ENCODE data around the gene THAP4. TPM values are rescaled to one million over a fixed set of nuclear protein-coding genes. Genes with fewer than 3 reads are reported as not detected.

The THAP4 gene
- polyA plus RNA-seq, 3 donors, result 15.1 to 25.9 (median 16.3) TPM

DNA sequence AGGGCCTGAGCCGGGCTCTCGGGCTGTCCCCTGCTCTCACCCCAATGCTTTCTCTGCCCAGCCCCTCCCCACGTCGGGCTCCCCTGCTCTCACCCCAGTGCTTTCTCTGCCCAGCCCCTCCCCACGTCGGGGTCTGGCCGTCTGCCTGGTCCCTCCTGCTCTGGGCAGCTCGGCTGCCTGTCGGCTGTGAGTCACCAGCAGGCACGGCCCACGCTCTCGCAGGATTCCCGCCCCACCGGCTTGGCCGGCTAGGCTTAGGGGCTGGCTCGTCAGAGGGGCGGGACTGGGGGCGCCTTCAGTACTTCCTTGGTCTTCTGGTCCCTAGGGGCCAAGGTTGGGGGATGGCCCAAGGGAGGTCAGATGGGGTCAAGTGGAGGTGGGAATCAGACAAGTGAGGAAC, 75.1 kb downstream of the THAP4 start:
- Mint-ChIP-seq H3K9me3 (peaks cover 7 to 19% (median 15%) of the 10 kb centered on the region in 7 donors), H3K27me3 (ENCODE audit: low read depth in 3 of 3) (peaks cover 26 to 40% (median 37%) of the 10 kb centered on the region in 3 donors), H3K4me3 (no peak overlapping the region), H3K27ac (no peak overlapping the region), H3K36me3 (peaks cover 0 to 9% of the 10 kb centered on the region in 2 donors), H3K4me1 (peaks cover 3% of the 10 kb centered on the region)
- H3K27ac ChIP-seq (ENCODE audit: low read depth in 1 of 2, low read length in 2 of 2), result no peak overlapping the region
- no peaks in the 10 kb centered on the region for H3K36me3 ChIP-seq (replicated peaks in 1 of 2; ENCODE audit: control insufficient read depth in 1 of 2, insufficient read depth in 2 of 2, low read length in 2 of 2)
- H3K4me1 ChIP-seq (ENCODE audit: control insufficient read depth in 1 of 2, insufficient read depth in 2 of 2, low read length in 2 of 2), result peaks cover 0 to 13% of the 10 kb centered on the region in 2 donors
- no peaks in the 10 kb centered on the region for H4K20me1 ChIP-seq (ENCODE audit: insufficient read depth, low read length)
- intact Hi-C loops (cut with micrococcal nuclease), result no loop called here
- H3K4me2 ChIP-seq (replicated peaks; ENCODE audit: extremely low read depth, low read length, poor library complexity, severe bottlenecking), result no peak overlapping the region
- H3K79me2 ChIP-seq (ENCODE audit: insufficient read depth, low read length), result no peaks in the 10 kb centered on the region
- TF ChIP-seq CTCF (IDR thresholded peaks at IDR 0.05), result no peak
- no peak overlapping the region for H3K9ac ChIP-seq (ENCODE audit: insufficient read depth, low read length, poor library complexity, severe bottlenecking)
- 86% methylated on average over 18 of the region's 18 CpGs for WGBS (ENCODE audit: insufficient coverage)
- no peak overlapping the region for H2AFZ ChIP-seq (ENCODE audit: insufficient read depth, low read depth, low read length, poor library complexity, severe bottlenecking)
- peaks cover 6 to 17% of the 10 kb centered on the region in 2 donors for H3K9me3 ChIP-seq (replicated peaks in 1 of 2; ENCODE audit: control insufficient read depth in 1 of 2, insufficient read depth in 1 of 2, low read length in 2 of 2)
- peaks cover 14 to 31% of the 10 kb centered on the region in 2 donors for H3K27me3 ChIP-seq (ENCODE audit: control insufficient read depth in 2 of 2, insufficient read depth in 2 of 2, low read length in 2 of 2)
- no peak overlapping the region for H3K4me3 ChIP-seq (replicated peaks in 1 of 3; ENCODE audit: low read depth in 2 of 3, low read length in 3 of 3)
- no peak for DNase-seq

- no peak for TF ChIP-seq CTCF (IDR thresholded peaks at IDR 0.05)
- H3K27me3 ChIP-seq (ENCODE audit: control insufficient read depth in 2 of 2, insufficient read depth in 2 of 2, low read length in 2 of 2), result peaks cover 17 to 38% of the 10 kb centered on the region in 2 donors
- H3K4me1 Mint-ChIP-seq, result peaks cover 3% of the 10 kb centered on the region
- H3K9me3 Mint-ChIP-seq, result peaks cover 10 to 28% (median 23%) of the 10 kb centered on the region in 7 donors
- no peak for DNase-seq
- peaks cover 0 to 13% of the 10 kb centered on the region in 2 donors for H3K4me1 ChIP-seq (ENCODE audit: control insufficient read depth in 1 of 2, insufficient read depth in 2 of 2, low read length in 2 of 2)
- no peak overlapping the region for H3K4me2 ChIP-seq (replicated peaks; ENCODE audit: extremely low read depth, low read length, poor library complexity, severe bottlenecking)
- H4K20me1 ChIP-seq (ENCODE audit: insufficient read depth, low read length), result no peaks in the 10 kb centered on the region
- intact Hi-C loops (cut with micrococcal nuclease), result no loop called here
- no peaks in the 10 kb centered on the region for H3K36me3 ChIP-seq (replicated peaks in 1 of 2; ENCODE audit: control insufficient read depth in 1 of 2, insufficient read depth in 2 of 2, low read length in 2 of 2)
- WGBS (ENCODE audit: insufficient coverage), result 86% methylated on average over 13 of the region's 19 CpGs
- H2AFZ ChIP-seq (ENCODE audit: insufficient read depth, low read depth, low read length, poor library complexity, severe bottlenecking), result no peak overlapping the region
- peak overlapping the region in 1 of 2 donors; percentile 35 for H3K4me3 Mint-ChIP-seq
- peaks cover 8 to 24% of the 10 kb centered on the region in 2 donors for H3K9me3 ChIP-seq (replicated peaks in 1 of 2; ENCODE audit: control insufficient read depth in 1 of 2, insufficient read depth in 1 of 2, low read length in 2 of 2)
- no peaks in the 10 kb centered on the region for H3K79me2 ChIP-seq (ENCODE audit: insufficient read depth, low read length)
- no peak overlapping the region for H3K4me3 ChIP-seq (replicated peaks in 1 of 3; ENCODE audit: low read depth in 2 of 3, low read length in 3 of 3)
- H3K27ac ChIP-seq (ENCODE audit: low read depth in 1 of 2, low read length in 2 of 2), result no peak overlapping the region
- peaks cover 29 to 48% (median 46%) of the 10 kb centered on the region in 3 donors for H3K27me3 Mint-ChIP-seq (ENCODE audit: low read depth in 3 of 3)
- no peak overlapping the region for H3K27ac Mint-ChIP-seq
- H3K9ac ChIP-seq (ENCODE audit: insufficient read depth, low read length, poor library complexity, severe bottlenecking), result no peak overlapping the region
- H3K36me3 Mint-ChIP-seq, result peaks cover 0 to 9% of the 10 kb centered on the region in 2 donors
These were observed 76.0 kb downstream of the THAP4 start for GRCh38 chr2:241560883-241561474.

Measured in CD14-positive monocyte (primary cell).